GM13976 (cell line): Measurements from ENCODE around the gene FRS3.

Source experiments
- DNase-seq: peaks from one replicate; pipeline ENCODE4 v3.0.0; 2012; ENCODE audit warnings: low spot score
- CTCF ChIP-seq: IDR thresholded peaks from 2 replicates; pipeline ENCODE4 v1.5.1; 2012; ENCODE audit warnings: borderline replicate concordance, mild to moderate bottlenecking; ENCODE audit not compliant: insufficient read depth; ENCODE audit errors: extremely low read depth, missing control alignments, control extremely low read depth
- in situ Hi-C: fragments of 300-500 bp; cut with MboI; formaldehyde crosslinking; loops from one replicate; pipeline ENCODE4 v1.12.0; 2022; ENCODE audit warnings: low sequenced_read_pairs, mixed read lengths, inconsistent platforms; ENCODE audit not compliant: unreplicated experiment

Gene FRS3

GRCh38 chr6:41732591-41733359 is 46.9 kb downstream of the FRS3 start:
- in situ Hi-C loops = no loop called here
- TF ChIP-seq CTCF = no peak
- peak; percentile 85 for DNase-seq

- in situ Hi-C loops = no loop called here
- no peak for TF ChIP-seq CTCF
- no peak for DNase-seq
Measured at GRCh38 chr6:41732149-41732548, 47.6 kb downstream of the FRS3 start.

DNA sequence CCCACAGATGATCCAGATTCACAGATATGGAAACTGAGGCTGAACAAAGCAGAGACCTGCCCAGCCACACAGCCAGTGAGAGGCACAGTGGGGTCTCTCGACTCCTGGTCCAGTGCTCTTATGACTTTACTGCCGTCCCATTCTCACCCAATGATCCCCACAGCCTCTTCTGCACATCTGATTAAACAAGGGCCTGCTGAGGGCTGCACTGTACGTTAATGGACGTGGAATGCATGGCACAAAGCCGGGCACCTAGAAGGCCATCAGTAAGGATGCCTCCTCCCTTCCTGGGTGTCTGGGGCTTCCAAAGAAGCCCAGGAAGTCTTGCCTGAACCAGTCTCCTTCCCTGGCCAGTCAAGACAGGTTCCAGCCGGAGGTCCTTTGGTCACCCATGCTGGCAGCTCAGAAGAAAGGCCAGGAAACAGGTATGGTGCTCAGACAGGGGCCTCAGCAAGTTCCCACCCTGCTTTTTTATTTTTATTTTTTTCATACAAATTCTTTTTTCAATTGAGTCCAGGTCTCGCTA is 48.1 kb downstream of the FRS3 start:
- DNase-seq = no peak
- no peak for TF ChIP-seq CTCF
- in situ Hi-C loops = no loop called here

DNA sequence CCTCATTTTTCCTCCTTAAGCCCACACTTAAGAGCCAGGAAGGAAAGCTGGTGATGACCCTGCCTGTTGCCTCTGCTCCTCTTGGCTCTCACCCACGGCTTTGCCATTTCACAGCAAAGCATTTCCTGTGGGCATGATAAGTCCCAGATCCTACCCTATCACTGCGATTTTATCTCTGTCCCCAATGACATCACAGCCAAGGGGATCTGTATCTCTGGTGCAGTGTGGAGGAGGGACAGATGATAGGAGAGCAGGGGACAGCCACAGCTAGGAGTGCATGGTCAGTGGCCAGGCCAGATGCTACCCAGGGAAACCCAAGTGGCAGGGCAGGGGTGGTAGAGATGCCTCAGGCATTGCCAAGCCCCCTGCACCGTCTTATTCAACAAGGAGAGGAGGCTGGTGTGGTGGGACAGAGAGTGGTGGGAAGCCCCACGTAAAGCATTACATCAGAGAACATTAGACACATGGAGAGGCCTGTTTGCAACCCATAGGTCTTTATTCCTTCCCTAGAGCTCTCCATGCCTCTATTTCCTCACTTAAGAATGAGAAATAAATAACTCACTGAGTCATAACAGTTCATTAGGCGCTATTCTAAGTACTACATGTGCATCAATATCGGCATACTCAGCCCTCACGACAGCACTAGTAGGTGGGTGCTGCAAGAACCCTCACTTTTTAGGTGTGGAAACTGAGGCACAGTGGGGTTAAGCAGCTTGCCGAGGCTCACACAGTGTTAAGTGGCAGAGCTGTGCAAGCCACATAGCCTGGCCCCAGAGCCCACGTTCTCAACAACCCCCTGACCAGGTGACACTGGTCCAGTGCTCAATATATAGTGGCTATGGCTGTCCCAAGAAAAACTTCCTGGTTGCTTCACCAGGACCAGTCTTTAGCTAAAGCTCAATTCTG is 48.9 kb downstream of the FRS3 start:
- no peak for DNase-seq
- in situ Hi-C loops = no loop called here
- no peak for TF ChIP-seq CTCF

DNA sequence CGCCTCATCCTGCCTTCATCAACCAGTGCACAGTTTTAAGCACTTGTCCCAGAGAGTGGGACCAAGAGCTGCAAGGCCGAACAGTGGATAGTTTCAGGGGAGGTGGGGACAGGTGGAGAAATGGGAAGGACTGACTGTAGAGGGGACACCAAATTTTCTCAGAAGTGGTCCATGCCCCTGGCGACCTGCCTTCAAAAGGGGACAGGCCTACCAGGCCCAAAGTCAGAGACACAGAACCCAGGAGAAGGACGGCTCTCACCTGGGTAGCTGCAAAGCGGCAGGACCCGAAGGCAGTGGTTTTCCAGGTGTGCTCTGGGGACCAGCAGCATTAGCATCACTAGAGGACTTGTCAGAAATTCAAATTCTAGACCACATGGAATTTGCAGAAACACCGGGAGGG is 50.1 kb downstream of the FRS3 start:
- DNase-seq = no peak
- TF ChIP-seq CTCF = no peak
- in situ Hi-C loops = no loop called here

DNA sequence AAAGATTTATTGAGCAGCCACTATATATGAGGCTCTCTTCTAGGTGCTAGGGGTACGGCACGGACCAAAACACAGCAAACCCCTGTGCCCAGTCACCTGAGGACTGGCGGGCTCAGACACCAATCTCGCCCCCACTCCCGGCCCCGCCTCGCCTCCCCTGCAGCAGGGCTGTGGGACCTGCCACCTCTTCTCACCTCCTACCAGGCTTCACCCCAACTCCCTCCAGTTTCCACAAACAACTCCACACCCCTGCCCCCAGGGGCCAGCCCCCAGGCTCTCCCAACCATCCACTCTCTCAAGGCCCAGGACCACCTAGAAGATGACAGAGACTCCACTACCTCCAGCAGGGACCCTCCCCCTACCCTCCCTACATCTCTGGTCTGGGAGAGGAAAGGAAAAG is 50.7 kb downstream of the FRS3 start:
- TF ChIP-seq CTCF = no peak
- in situ Hi-C loops = no loop called here
- no peak for DNase-seq
